ENCODE results near the gene RPP30.

- TF ChIP-seq CTCF (IDR thresholded peaks at IDR 0.05): no peak
- TF ChIP-seq POLR2A (IDR thresholded peaks at IDR 0.05): no peak
Observed at GRCh38 chr10:90944749-90945148, 73.0 kb downstream of the RPP30 start.

All from right lobe of liver (tissue), 4 donors.